LoVo (cell line): Measurements from ENCODE around the gene CHST13.

ENCODE experiments used
- DNase-seq: peaks from one replicate; pipeline ENCODE4 v3.0.0-alpha.2; 2016; ENCODE audit warnings: low spot score

The CHST13 gene

GRCh38 chr3:126523745-126524428, at the start of gene CHST13:
Gene CHST13, plus strand, starts transcription at chr3:126524155. Its CDS starts 178 bp downstream, at chr3:126524333.
- peak; percentile 55 for DNase-seq

GRCh38 chr3:126474498-126475412, 49.2 kb upstream of the CHST13 start:
- DNase-seq = peak; percentile 46

GRCh38 chr3:126475413-126476114, 48.4 kb upstream of the CHST13 start, which contains the start of gene ZXDC:
Gene ZXDC, minus strand, starts transcription at chr3:126475891. Its CDS starts 26 bp downstream, at chr3:126475865.
- peak; percentile 96 for DNase-seq

- DNase-seq = no peak
Observed at GRCh38 chr3:126476166-126477060, 47.5 kb upstream of the CHST13 start.

- no peak for DNase-seq
Observed at GRCh38 chr3:126477061-126477380, 46.9 kb upstream of the CHST13 start.

- DNase-seq = no peak
Observed at GRCh38 chr3:126478581-126479310, 45.2 kb upstream of the CHST13 start.

GRCh38 chr3:126479642-126480041, 44.3 kb upstream of the CHST13 start:
- no peak for DNase-seq

- DNase-seq = no peak
Observed at GRCh38 chr3:126480206-126480605, 43.7 kb upstream of the CHST13 start.

GRCh38 chr3:126480861-126481260, 43.1 kb upstream of the CHST13 start:
- DNase-seq = no peak

GRCh38 chr3:126481808-126482502, 42.0 kb upstream of the CHST13 start:
- DNase-seq = no peak

GRCh38 chr3:126482503-126483255, 41.3 kb upstream of the CHST13 start:
- no peak for DNase-seq

- DNase-seq = no peak
Observed at GRCh38 chr3:126483321-126483761, 40.6 kb upstream of the CHST13 start.

- no peak for DNase-seq
Observed at GRCh38 chr3:126484148-126484547, 39.8 kb upstream of the CHST13 start.

- no peak for DNase-seq
Observed at GRCh38 chr3:126484662-126485061, 39.3 kb upstream of the CHST13 start.

- no peak for DNase-seq
Observed at GRCh38 chr3:126485176-126485897, 38.6 kb upstream of the CHST13 start.

- no peak for DNase-seq
Observed at GRCh38 chr3:126485956-126486355, 38.0 kb upstream of the CHST13 start.

- no peak for DNase-seq
Observed at GRCh38 chr3:126486360-126486847, 37.6 kb upstream of the CHST13 start.

GRCh38 chr3:126487151-126487771, 36.7 kb upstream of the CHST13 start:
- no peak for DNase-seq
